ENCODE measurements around the gene PLEKHM1.

DNA sequence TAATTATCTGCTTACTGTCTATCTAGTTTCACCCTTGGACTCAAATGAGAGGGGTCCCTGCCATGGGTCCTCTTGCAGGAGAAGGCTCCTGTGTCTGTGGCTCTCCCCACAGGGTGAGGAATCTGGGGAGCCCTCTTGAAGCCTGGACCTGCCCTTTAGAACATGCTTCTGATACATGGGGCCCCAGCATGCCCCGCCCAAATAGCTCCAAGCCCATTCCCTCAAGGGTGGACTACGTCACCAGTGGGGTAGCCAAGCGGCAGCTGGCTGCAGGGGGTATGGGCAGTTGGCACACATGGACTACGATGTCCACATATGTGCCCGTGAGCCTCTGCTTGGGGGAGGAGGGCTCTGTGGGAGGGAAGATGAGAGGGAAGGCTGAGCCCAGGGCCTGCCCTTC is 97.1 kb downstream of the PLEKHM1 start:
- TF ChIP-seq CTCF (IDR thresholded peaks at IDR 0.05) = no peak
- no peak for TF ChIP-seq POLR2A (IDR thresholded peaks at IDR 0.05)
- TF ChIP-seq POLR2AphosphoS5 (IDR thresholded peaks at IDR 0.05) = no peak

Measured in suprapubic skin (tissue), 4 donors.